ENCODE data around the gene G6PC2. TPM values are rescaled to one million over a fixed set of nuclear protein-coding genes. Genes with fewer than 3 reads are reported as not detected.
"Not testable (repeated sequence)": the region's sequence is repeated elsewhere in the genome, so short reads cannot be mapped to it uniquely, and the experiment has no call there.

G6PC2 gene
- total RNA-seq, 2 donors from 2014 or later: 21.3 to 35.3 TPM

DNA sequence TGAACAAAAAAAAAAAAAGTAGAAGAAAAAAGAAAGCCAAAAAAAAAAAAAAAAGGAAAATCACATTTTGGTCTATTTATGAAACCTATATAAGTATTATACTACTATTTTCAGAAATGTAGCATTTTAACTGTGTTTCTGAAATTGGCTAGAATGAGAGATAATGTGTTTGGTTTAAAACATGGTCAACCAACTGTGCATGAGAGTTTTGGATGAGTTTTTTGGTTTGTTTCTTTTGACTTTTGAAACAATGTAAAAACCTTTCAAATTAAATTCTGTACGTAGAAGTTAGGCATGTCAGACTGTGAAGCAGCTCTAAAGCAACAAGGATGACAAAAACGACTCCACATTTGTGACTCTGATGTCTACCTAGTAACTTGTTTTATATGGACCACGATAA is 45.5 kb upstream of the G6PC2 start:
- Histone ChIP-seq H3K4me3 (no peak overlapping the region), H3K27ac (no peak overlapping the region), H3K27me3 (no peaks in the 10 kb centered on the region), H3K36me3 (replicated peaks in 1 of 2; ENCODE audit: insufficient read depth in 1 of 2, low read depth in 2 of 2) (peaks cover 0 to 8% of the 10 kb centered on the region in 2 donors), H3K4me1 (no peaks in the 10 kb centered on the region), H3K9me3 (no peaks in the 10 kb centered on the region)
- 90 to 96% methylated on average over 3 of the region's 3 CpGs for WGBS, 2 donors
- ATAC-seq: no peak
- no peak for DNase-seq
- TF ChIP-seq, protein P1, sequence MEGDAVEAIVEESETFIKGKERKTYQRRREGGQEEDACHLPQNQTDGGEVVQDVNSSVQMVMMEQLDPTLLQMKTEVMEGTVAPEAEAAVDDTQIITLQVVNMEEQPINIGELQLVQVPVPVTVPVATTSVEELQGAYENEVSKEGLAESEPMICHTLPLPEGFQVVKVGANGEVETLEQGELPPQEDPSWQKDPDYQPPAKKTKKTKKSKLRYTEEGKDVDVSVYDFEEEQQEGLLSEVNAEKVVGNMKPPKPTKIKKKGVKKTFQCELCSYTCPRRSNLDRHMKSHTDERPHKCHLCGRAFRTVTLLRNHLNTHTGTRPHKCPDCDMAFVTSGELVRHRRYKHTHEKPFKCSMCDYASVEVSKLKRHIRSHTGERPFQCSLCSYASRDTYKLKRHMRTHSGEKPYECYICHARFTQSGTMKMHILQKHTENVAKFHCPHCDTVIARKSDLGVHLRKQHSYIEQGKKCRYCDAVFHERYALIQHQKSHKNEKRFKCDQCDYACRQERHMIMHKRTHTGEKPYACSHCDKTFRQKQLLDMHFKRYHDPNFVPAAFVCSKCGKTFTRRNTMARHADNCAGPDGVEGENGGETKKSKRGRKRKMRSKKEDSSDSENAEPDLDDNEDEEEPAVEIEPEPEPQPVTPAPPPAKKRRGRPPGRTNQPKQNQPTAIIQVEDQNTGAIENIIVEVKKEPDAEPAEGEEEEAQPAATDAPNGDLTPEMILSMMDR (IDR thresholded peaks at IDR 0.05): no peak
- TF ChIP-seq POLR2A (IDR thresholded peaks at IDR 0.05): no peak
- intact Hi-C loops (cut with DNase I): no loop called here

DNA sequence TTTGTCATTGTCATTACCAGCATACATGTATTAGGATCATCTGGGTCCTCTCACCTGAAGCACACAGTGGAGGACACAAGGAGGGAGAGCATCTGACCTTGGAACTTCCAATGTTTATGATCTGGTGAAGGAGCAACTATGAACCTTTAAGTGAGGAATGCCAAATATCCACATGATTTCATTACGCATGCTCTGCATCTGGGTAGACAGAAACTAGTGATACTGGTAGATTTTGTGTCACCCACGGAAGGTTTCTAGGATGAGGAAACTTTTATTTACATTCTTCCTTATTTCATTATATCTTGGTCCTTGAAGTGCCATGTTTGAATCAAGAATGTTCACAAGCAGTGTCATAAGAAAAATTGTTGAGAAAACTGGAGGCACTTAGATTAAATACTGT is 42.9 kb upstream of the G6PC2 start:
- ATAC-seq: no peak
- Histone ChIP-seq H3K27ac (no peak overlapping the region), H3K27me3 (no peaks in the 10 kb centered on the region), H3K4me1 (no peaks in the 10 kb centered on the region), H3K4me3 (no peak overlapping the region), H3K9me3 (no peaks in the 10 kb centered on the region), H3K36me3 (replicated peaks in 1 of 2; ENCODE audit: insufficient read depth in 1 of 2, low read depth in 2 of 2) (peaks cover 14 to 20% of the 10 kb centered on the region in 2 donors)
- WGBS, 2 donors: 92% methylated on average over 2 of the region's 2 CpGs
- intact Hi-C loops (cut with DNase I): no loop called here
- DNase-seq: no peak
- no peak for TF ChIP-seq POLR2A (IDR thresholded peaks at IDR 0.05)
- TF ChIP-seq, protein P1 (IDR thresholded peaks at IDR 0.05): no peak

DNA sequence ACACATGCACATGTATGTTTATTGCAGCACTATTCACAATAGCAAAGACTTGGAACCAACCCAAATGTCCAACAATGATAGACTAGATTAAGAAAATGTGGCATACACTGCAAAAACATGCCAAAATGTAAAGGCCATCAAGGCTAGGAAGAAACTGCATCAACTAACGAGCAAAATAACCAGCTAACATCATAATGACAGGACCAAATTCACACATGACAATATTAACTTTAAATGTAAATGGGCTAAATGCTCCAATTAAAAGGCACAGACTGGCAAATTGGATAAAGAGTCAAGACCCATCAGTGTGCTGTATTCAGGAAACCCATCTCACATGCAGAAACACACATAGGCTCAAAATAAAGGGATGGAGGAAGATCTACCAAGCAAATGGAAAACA is 33.9 kb upstream of the G6PC2 start:
- H3K4me3 ChIP-seq; H3K4me1 ChIP-seq; DNase-seq; H3K9me3 ChIP-seq; H3K27ac ChIP-seq; intact Hi-C loops (cut with DNase I); ATAC-seq; H3K27me3 ChIP-seq: not testable (repeated sequence)
- WGBS, 2 donors: 95 to 100% methylated on average over 1 of the region's 1 CpG
- H3K36me3 ChIP-seq (replicated peaks in 1 of 2; ENCODE audit: insufficient read depth in 1 of 2, low read depth in 2 of 2): peaks cover 19 to 20% of the 10 kb centered on the region in 2 donors

DNA sequence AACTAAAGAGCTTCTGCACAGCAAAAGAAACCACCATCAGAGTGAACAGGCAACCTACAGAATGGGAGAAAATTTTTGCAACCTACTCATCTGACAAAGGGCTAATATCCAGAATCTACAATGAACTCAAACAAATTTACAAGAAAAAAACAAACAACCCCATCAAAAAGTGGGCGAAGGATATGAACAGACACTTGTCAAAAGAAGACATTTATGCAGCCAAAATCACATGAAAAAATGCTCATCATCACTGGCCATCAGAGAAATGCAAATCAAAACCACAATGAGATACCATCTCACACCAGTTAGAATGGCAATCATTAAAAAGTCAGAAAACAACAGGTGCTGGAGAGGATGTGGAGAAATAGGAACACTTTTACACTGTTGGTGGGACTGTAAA is 30.7 kb upstream of the G6PC2 start:
- H3K36me3 ChIP-seq (replicated peaks in 1 of 2; ENCODE audit: insufficient read depth in 1 of 2, low read depth in 2 of 2); H3K27me3 ChIP-seq; H3K9me3 ChIP-seq; H3K4me3 ChIP-seq; ATAC-seq; DNase-seq; H3K4me1 ChIP-seq; intact Hi-C loops (cut with DNase I); H3K27ac ChIP-seq: not testable (repeated sequence)
- WGBS, 2 donors: 91 to 100% methylated on average over 1 of the region's 1 CpG

DNA sequence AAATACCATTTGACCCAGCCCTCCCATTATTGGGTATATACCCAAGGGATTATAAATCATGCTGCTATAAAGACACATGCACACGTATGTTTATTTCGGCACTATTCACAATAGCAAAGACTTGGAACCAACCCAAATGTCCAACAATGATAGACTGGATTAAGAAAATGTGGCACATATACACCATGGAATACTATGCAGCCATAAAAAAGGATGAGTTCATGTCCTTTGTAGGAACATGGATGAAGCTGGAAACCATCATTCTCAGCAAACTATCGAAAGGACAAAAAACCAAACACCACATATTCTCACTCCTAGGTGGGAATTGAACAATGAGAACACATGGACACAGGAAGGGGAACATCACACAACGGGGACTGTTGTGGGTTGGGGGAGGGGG is 30.3 kb upstream of the G6PC2 start:
- H3K27me3 ChIP-seq; intact Hi-C loops (cut with DNase I); H3K4me1 ChIP-seq; ATAC-seq; H3K36me3 ChIP-seq (replicated peaks in 1 of 2; ENCODE audit: insufficient read depth in 1 of 2, low read depth in 2 of 2); DNase-seq; H3K9me3 ChIP-seq; H3K4me3 ChIP-seq; H3K27ac ChIP-seq: not testable (repeated sequence)
- 95 to 100% methylated on average over 4 of the region's 4 CpGs for WGBS, 2 donors

DNA sequence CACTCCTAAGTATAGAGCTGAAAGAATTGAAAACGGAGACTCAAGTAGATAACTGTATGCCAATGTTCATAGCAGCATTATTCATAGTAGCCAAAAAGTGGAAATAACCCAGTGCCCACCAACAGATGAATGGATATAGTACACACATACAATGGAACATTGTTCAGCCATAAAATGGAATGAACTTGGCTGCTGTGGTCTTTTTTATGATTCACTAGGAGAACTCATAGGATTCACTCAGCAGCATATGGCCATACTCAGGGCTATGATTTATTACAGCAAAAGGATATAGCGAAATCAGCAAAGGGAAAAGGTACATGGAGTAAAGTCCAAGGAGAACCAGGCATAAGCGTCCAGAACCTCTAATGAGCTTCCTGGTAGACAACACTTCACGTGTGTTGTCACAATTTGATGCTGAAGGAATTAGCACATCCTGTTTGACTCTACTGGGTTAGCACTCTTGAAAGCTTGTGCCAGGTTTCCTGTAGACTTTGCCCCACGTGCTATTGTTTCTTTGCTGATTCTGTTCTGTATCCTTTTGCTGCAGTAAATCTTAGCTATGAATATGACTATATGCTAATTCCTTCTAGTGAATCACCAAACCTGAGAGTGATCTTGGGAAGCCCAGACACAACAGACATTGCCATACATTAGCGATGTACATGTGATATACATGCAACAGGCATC is 26.6 kb upstream of the G6PC2 start:
- H3K4me1 ChIP-seq: no peaks in the 10 kb centered on the region
- WGBS, 2 donors: 82 to 91% methylated on average over 6 of the region's 6 CpGs
- H3K36me3 ChIP-seq (replicated peaks in 1 of 2; ENCODE audit: insufficient read depth in 1 of 2, low read depth in 2 of 2): no peaks in the 10 kb centered on the region
- H3K27ac ChIP-seq: no peak overlapping the region
- no peak for ATAC-seq
- TF ChIP-seq POLR2A (IDR thresholded peaks at IDR 0.05): no peak
- TF ChIP-seq, protein P1 (IDR thresholded peaks at IDR 0.05): no peak
- intact Hi-C loops (cut with DNase I): no loop called here
- no peaks in the 10 kb centered on the region for H3K27me3 ChIP-seq
- no peak for DNase-seq
- no peak overlapping the region for H3K4me3 ChIP-seq
- no peaks in the 10 kb centered on the region for H3K9me3 ChIP-seq

DNA sequence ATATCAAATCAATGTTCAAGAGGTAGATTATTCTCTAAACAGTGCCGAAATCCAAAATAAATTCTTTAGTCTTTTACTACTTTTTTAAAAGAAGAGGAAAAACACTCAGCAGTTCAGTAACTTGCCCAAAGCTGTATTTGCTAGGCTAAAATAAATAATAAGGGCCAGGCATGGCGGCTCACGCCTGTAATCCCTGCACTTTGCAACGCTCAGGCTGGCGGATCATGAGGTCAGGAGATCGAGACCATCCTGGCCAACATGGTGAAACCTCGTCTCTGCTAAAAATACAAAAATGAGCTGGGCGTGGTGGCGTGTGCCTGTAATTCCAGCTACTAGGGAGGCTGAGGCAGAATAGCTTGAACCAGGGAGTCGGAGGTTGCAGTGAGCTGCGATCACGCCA is 18.9 kb upstream of the G6PC2 start:
- DNase-seq; H3K36me3 ChIP-seq (replicated peaks in 1 of 2; ENCODE audit: insufficient read depth in 1 of 2, low read depth in 2 of 2); H3K4me1 ChIP-seq; intact Hi-C loops (cut with DNase I); H3K27ac ChIP-seq; ATAC-seq; H3K9me3 ChIP-seq; H3K27me3 ChIP-seq; H3K4me3 ChIP-seq: not testable (repeated sequence)
- 97 to 98% methylated on average over 12 of the region's 12 CpGs for WGBS, 2 donors
